ENCODE results near the gene GRM8. TPM values are rescaled to one million over a fixed set of nuclear protein-coding genes. Genes with fewer than 3 reads are reported as not detected.
"Not testable (repeated sequence)": the region's sequence is repeated elsewhere in the genome, so short reads cannot be mapped to it uniquely, and the experiment has no call there.

GRM8 gene
- total RNA-seq, 1 donor from 2014 or later, result not detected

DNA sequence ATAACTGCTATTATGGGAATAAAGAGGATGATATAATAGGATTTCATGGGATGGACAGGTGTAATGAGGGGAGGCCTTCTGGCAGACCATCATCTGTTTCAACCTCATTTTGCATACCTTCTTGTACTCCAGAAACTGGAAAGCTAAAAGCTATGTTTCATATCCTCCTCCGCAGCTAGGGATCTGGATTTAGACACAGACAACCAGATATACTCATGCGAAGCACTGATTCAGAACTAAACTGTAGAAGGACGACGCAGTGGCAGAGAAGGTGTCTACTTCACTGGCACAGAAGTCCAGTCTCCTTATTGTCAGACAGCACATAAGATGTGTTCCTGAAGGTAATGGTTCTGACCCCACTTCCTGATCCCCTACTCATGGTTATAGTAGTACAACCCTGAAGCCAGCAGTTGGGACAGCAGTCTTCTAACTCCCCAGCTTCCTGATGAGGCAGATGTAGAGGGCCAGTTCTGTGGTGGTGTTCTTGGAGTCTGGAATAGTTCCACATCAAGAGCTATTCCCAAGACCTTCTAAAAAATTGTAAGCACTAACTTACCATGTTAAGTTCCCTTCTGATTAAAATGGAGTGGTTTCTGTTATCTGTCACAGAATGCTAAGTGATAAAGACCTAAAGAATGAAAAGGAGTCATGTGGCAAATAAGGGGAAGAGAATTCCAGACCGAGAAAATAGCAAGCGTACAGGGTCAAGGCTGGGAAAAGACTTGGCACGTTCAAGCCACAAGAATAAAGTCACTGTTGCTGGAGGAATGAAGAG lies 550.3 kb downstream of the GRM8 start:
- no peak for ATAC-seq

GRCh38 chr7:126700807-126701604 lies 551.7 kb downstream of the GRM8 start:
- ATAC-seq, result peak; percentile 85

GRCh38 chr7:126699707-126700106 lies 553.0 kb downstream of the GRM8 start:
- no peak for ATAC-seq

DNA sequence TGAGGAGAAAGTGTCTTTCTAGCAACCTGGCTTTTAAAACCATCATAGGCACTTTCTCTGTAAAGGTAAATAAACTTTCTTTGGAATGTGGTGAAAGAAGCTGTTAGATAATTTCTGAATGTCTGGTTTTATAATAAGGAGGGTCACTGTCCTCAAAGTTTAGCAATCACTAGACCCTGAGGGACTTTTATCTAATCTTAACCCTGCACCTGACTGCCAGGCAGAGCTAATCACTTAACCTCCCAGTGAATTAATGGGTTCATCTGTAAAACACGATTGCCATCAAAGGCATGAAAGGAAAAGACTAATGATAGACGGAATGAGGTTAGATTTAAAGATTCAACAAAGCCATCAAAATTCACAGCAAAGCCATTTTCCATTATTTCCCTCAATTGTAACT lies 553.8 kb downstream of the GRM8 start:
- ATAC-seq, result no peak

- ATAC-seq, result no peak
These were observed 554.3 kb downstream of the GRM8 start for GRCh38 chr7:126698446-126698845.

GRCh38 chr7:126696256-126697038 lies 556.3 kb downstream of the GRM8 start:
- ATAC-seq, result no peak

- ATAC-seq, result no peak
These were observed 561.6 kb downstream of the GRM8 start for GRCh38 chr7:126690848-126691751.

DNA sequence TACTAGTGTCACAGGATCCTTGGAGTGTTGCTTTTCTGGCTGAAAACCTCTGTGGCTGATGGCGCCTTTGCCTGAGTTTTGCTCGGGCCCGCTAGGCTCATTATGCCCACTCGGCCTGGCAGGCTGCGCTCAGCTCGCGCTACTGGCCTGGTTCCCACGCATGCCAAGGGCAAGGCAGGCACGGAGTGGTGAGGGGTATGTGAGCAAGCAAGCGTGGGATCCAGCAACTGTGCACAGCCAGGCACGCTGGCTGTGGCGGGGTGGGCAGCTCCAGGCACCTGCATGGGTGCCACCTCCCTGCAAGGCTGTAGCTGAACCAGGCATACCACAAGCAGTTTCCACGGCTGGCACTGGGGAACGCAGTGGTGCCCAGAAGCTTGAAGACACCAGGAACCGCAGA lies 562.6 kb downstream of the GRM8 start:
- no peak for ATAC-seq

DNA sequence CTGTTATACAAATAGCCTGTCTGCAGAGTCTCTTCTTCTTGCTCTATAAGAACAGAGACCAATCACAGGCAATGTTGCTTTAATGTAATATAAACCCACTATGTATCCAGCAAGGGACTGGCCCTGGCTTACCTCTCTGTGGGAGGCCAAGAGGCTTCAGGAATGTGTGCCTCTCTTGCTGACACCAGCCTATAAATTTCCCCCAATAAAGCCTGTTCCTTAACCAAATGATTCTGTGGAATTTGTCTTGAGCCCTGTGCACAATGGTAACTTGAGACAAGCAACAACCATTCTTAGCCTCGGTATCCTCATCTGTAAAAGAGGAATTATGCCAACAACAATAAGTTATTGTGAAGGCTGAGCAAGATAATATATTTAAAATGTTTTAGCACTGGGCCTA lies 563.7 kb downstream of the GRM8 start:
- ATAC-seq, result no peak

- no peak for ATAC-seq
These were observed 566.3 kb downstream of the GRM8 start for GRCh38 chr7:126686474-126686873.

- no peak for ATAC-seq
These were observed 567.1 kb downstream of the GRM8 start for GRCh38 chr7:126685596-126685995.

GRCh38 chr7:126685018-126685573 lies 567.6 kb downstream of the GRM8 start:
- no peak for ATAC-seq

GRCh38 chr7:126682176-126682575 lies 570.6 kb downstream of the GRM8 start:
- ATAC-seq, result no peak

DNA sequence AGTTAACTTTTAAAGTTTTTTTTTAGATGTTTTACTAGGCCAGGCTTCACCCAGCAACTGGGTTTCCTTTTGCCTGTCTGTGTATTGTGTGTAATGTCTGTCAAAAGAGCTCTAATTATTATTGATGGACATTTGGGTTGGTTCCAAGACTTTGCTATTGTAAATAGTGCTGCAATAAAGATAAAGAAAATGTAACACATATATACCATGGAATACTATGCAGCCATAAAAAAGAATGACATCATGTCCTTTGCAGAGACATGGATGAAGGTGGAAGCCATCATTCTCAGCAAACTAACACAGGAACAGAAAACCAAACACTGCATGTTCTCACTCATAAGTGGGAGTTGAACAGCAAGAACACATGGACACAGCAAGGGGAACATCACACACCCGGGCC lies 584.0 kb downstream of the GRM8 start:
- not testable (repeated sequence) for ATAC-seq

DNA sequence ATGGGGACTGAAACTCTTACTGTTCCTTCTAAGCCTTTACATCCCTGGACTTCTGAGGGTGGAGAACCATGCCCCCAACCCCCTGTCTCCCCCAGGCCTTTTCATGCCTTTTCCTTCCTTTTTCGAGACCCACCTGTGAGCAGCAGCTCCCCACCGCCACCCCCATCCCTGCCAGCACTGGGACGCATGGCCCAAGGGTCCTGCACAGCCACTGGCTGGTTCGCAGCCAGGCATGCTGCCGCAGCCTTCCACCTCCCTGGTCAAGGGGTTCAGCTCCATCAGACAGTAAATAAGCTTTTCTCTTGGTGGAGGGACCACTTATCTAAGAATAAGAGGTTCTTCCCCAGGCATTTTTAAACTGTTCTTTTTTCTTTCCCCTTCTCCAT lies 584.4 kb downstream of the GRM8 start:
- no peak for ATAC-seq

- ATAC-seq, result no peak
These were observed 584.9 kb downstream of the GRM8 start for GRCh38 chr7:126667742-126668366.

DNA sequence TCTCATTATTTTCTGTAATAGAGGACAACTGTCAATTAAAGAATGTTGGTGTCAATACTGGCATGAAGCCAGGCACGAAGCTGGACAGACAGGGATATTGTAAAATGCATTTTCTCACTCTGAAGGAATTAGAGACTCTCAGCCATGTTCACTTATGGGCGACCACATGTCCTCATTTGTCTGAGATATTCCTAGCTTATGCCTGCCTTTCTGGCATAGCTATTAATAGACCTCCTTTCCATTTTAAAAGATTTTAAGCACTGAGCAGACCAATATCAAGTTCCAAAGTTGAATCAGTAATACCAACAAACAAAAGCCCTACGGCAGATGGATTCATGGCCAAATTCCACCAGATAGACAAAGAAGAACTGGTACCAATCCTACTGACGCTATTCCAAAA lies 589.9 kb downstream of the GRM8 start:
- ATAC-seq, result no peak

GRCh38 chr7:126659124-126659523 lies 593.6 kb downstream of the GRM8 start:
- no peak for ATAC-seq

- ATAC-seq, result no peak
These were observed 594.1 kb downstream of the GRM8 start for GRCh38 chr7:126658684-126659083.

DNA sequence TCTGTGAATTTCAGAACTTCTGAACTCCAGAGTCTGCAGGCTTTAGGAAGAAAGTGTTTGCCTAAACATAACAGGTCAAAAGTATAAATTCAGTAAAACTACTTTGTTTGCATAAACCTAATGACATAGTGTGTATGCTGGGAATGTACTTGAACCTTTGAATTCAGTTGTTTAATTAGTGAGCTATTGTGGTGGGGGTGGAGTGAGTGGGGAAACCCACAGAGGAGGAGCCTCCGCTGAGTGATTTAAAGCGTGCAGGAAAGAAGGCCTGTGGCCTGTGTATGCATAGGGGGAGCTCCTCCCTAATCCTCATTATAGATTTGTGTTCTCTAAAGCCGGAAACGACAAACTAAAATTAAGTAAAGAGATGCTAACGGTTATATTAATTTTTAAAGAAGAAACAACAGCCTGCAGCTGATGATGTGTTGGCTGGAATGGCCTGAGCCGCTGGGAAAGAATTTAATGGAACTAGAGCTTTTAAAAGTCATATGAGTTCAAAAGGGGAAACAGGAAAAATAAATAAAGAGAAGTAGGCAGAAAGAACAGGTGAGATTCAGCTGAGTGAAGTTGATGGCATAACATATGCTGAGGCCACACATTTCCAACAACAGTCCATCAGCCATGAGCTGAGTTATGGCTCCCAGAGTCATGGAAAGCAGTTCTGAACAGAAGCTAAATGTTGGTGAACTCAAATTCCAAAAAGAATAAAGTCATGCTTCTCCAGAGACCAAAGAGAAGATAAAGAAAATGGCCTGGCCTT lies 595.0 kb downstream of the GRM8 start:
- no peak for ATAC-seq

GRCh38 chr7:126657137-126657536 lies 595.6 kb downstream of the GRM8 start:
- ATAC-seq, result no peak
